Fibroblast of lung (primary cell): Measurements from ENCODE around the gene SMIM7.

Experiments
- EZH2 ChIP-seq: IDR thresholded peaks from 2 replicates; pipeline ENCODE4 v1.5.1; 2012; ENCODE audit warnings: low read length, control low read depth, mild to moderate bottlenecking; ENCODE audit errors: missing control alignments
- TF ChIP-seq, protein P1 (sequence below), 2 donors: IDR thresholded peaks in 1 of 2; conservative IDR thresholded peaks in 1 of 2; 1 replicate in 1 of 2; 2 replicates in 1 of 2; pipeline ENCODE4 v1.5.1; 2011 to 2012; ENCODE audit warnings: low read length in 2 of 2, control low read depth in 1 of 2, inconsistent platforms in 1 of 2, low read depth in 1 of 2, mild to moderate bottlenecking in 1 of 2

DNA sequence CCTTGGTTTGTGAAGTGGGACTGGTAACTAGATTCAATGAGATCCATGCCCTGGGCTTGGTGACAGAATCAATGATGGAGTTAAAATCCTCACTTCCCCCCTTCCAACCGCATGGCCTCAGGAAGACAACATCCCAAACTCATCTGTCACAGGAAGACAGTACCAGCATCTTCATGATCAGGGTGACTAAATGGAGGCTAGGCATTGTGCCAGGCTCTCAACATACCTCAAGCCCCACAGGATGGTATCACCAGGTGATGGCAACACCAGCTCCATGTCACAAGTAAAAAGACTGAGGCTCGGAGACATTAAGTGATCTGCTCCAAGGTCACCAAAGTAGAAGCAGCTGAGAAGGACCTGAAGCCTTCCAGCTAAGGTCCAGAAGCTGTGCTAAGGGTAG lies 46.1 kb downstream of the SMIM7 start:
- no peak for TF ChIP-seq EZH2
- TF ChIP-seq, protein P1, sequence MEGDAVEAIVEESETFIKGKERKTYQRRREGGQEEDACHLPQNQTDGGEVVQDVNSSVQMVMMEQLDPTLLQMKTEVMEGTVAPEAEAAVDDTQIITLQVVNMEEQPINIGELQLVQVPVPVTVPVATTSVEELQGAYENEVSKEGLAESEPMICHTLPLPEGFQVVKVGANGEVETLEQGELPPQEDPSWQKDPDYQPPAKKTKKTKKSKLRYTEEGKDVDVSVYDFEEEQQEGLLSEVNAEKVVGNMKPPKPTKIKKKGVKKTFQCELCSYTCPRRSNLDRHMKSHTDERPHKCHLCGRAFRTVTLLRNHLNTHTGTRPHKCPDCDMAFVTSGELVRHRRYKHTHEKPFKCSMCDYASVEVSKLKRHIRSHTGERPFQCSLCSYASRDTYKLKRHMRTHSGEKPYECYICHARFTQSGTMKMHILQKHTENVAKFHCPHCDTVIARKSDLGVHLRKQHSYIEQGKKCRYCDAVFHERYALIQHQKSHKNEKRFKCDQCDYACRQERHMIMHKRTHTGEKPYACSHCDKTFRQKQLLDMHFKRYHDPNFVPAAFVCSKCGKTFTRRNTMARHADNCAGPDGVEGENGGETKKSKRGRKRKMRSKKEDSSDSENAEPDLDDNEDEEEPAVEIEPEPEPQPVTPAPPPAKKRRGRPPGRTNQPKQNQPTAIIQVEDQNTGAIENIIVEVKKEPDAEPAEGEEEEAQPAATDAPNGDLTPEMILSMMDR (conservative IDR thresholded peaks at IDR 0.05 in 1 of 2, IDR thresholded peaks at IDR 0.05 in 1 of 2; ENCODE audit: low read depth in 1 of 2, low read length in 2 of 2) = no peak
